ENCODE data around the gene DCST1. TPM values are rescaled to one million over a fixed set of nuclear protein-coding genes. Genes with fewer than 3 reads are reported as not detected.

Gene DCST1
- total and polyA plus RNA-seq, 2 of the 4 experiments (the other 2 are of a cell fraction) = not detected

DNA sequence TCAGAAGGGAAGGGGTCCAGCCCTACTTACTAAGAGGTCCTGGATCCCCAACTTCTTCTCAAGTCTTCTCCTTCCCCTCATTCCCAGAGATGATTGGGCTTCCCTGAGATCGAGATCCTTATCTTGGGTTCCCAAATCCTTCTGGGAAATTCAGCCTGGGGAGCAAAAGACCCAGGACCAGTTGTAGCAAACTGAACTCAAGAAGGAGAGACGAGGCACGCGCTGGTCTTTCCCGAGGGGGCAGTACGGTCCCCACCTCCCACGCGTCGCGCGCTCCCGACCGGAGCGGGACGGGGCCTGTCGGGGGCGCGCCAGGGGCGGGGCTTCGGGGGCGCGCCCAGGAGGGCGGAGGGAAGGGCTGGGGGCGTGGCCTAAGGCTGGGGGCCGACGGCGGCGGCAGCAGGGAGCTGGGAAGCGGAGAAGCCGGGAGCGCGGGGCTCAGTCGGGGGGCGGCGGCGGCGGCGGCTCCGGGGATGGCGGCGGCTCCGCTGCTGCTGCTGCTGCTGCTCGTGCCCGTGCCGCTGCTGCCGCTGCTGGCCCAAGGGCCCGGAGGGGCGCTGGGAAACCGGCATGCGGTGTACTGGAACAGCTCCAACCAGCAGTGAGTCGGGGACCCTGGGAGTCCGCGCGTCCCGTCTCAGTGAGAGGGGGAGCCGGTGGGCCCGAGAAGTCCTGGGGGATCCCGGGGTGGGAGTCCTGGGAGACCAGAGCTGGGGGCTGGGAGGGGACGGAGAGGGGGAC is 45.0 kb downstream of the DCST1 start, which contains the start of gene EFNA3:
Gene EFNA3 (plus strand): TSS at position 369 of the 741 bp plus-strand sequence. CDS start 105 bp downstream, at position 474.
- no peak within 1 kb of the TSS for H3K9ac ChIP-seq (ENCODE audit: low read depth, low read length)
- no peak within 1 kb of the TSS for H2BK5ac ChIP-seq (ENCODE audit: low read depth, low read length, poor library complexity, severe bottlenecking)
- peak within 1 kb of the TSS; percentile 78 for H2AK9ac ChIP-seq (replicated peaks; ENCODE audit: low read depth, low read length, poor library complexity)
- TF ChIP-seq FOS (IDR thresholded peaks at IDR 0.05; ENCODE audit: low read depth, low read length) (no peak), CHD1 (IDR thresholded peaks at IDR 0.05; ENCODE audit: low read depth, low read length) (no peak), MXI1 (IDR thresholded peaks at IDR 0.05; ENCODE audit: borderline replicate concordance, low read depth, low read length) (no peak), MAZ (IDR thresholded peaks at IDR 0.05; ENCODE audit: borderline replicate concordance, low read depth, low read length) (peak; percentile 52; the same call in 1 of the 2 replicates), MAFK (IDR thresholded peaks at IDR 0.05; ENCODE audit: low read depth, low read length) (no peak), RCOR1 (IDR thresholded peaks at IDR 0.05; ENCODE audit: insufficient replicate concordance, low read length) (no peak), CEBPB (IDR thresholded peaks at IDR 0.05; ENCODE audit: low read depth, low read length) (no peak), POLR2A (IDR thresholded peaks at IDR 0.05; ENCODE audit: low read depth, low read length) (no peak)
- TF ChIP-seq, protein P1, sequence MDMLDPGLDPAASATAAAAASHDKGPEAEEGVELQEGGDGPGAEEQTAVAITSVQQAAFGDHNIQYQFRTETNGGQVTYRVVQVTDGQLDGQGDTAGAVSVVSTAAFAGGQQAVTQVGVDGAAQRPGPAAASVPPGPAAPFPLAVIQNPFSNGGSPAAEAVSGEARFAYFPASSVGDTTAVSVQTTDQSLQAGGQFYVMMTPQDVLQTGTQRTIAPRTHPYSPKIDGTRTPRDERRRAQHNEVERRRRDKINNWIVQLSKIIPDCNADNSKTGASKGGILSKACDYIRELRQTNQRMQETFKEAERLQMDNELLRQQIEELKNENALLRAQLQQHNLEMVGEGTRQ (IDR thresholded peaks at IDR 0.05; ENCODE audit: low read depth, low read length) = no peak
- no peak within 1 kb of the TSS for H3K56ac ChIP-seq (ENCODE audit: extremely low read depth, insufficient read depth, low read length)
- in situ Hi-C loops (cut with MboI; ENCODE audit: low sequenced_read_pairs) (no loop called here), intact Hi-C loops (cut with micrococcal nuclease) (no loop called here), dilution Hi-C loops (cut with HindIII; ENCODE audit: low sequenced_read_pairs, unreplicated experiment) (no loop called here)
- no TSS peak for BruUV-seq (replicated peaks)
- peaks cover 6% of the 10 kb centered on the region; the same call in 1 of the 2 replicates for H3K4me1 ChIP-seq (ENCODE audit: control insufficient read depth, insufficient read depth, low read length)
- peaks cover 11% of the 10 kb centered on the region for H4K20me1 ChIP-seq (ENCODE audit: insufficient read depth, low read length)
- peak within 1 kb of the TSS; percentile 4; the same call in 1 of the 2 replicates for H2AK5ac ChIP-seq (ENCODE audit: low read depth, low read length)
- no peak within 1 kb of the TSS for H3K27ac ChIP-seq (ENCODE audit: insufficient read depth, low read length)
- H3K9me3 ChIP-seq (ENCODE audit: control insufficient read depth, insufficient read depth, low read length) = no peaks in the 10 kb centered on the region
- no peak within 1 kb of the TSS for H2BK15ac ChIP-seq (ENCODE audit: low read depth, low read length)
- CTCF ChIA-PET = no interaction called here
- no peak within 1 kb of the TSS for H4K8ac ChIP-seq (ENCODE audit: low read depth in 2 of 2, low read length in 2 of 2)
- H3K4ac ChIP-seq (ENCODE audit: low read depth, low read length) = no peak within 1 kb of the TSS
- H2BK120ac ChIP-seq (ENCODE audit: low read depth, low read length) = no peak within 1 kb of the TSS
- peak within 1 kb of the TSS; percentile 36 for H3K4me3 ChIP-seq (ENCODE audit: insufficient read depth, low read depth, low read length)
- no peak within 1 kb of the TSS for H4K5ac ChIP-seq (ENCODE audit: low read depth, low read length)
- no peak within 1 kb of the TSS for H2BK20ac ChIP-seq (ENCODE audit: low read depth, low read length)
- H3K27me3 ChIP-seq (ENCODE audit: control insufficient read depth, insufficient read depth, low read length) = peaks cover 74% of the 10 kb centered on the region
- H4K91ac ChIP-seq (ENCODE audit: insufficient read depth, low read depth, low read length) = no peak within 1 kb of the TSS
- H2AFZ ChIP-seq (replicated peaks; ENCODE audit: low read length, poor library complexity) = peak within 1 kb of the TSS; percentile 82
- H3K23ac ChIP-seq (ENCODE audit: low read depth, low read length) = peak within 1 kb of the TSS; percentile 66; the same call in 1 of the 2 replicates
- DNase-seq (peak; percentile 42), ATAC-seq (ENCODE audit: low read depth) (peak; percentile 89)
- POLR2A ChIA-PET (ENCODE audit: unreplicated experiment) = interaction anchor here (0.6 kb wide), 1 partner anchor 9 kb away, joined by 3 read pairs; no protein-coding TSS in a partner anchor
- no peak within 1 kb of the TSS for H3K18ac ChIP-seq (ENCODE audit: low read depth, low read length)
- 3% methylated on average over 20 of the region's 59 CpGs; no CpG with 5 or more reads in 1 of the 2 experiments for WGBS, 2 experiments (ENCODE audit: extremely low coverage in 2 of 2, insufficient read length in 1 of 2)
- H3K9me1 ChIP-seq (ENCODE audit: insufficient read depth, low read length) = 0 out of 2 replicates have a peak, but pooled peaks cover 3% of the 10 kb centered on the region
- H3K36me3 ChIP-seq (ENCODE audit: control insufficient read depth, insufficient read depth, low read length) = no peaks in the 10 kb centered on the region
- H3K79me1 ChIP-seq (ENCODE audit: low read depth in 1 of 2, low read length in 2 of 2) = no peaks in the 10 kb centered on the region
- no peak within 1 kb of the TSS for H3K14ac ChIP-seq (replicated peaks; ENCODE audit: low read depth, low read length)
- peak within 1 kb of the TSS; percentile 87 for H3K4me2 ChIP-seq (ENCODE audit: low read depth, low read length)

Measured in IMR-90 (cell line).